ENCODE data around the gene PTPRM.

PTPRM gene

GRCh38 chr18:8207996-8208395 is 640.9 kb downstream of the PTPRM start:
- DNase-seq, result no peak

DNA sequence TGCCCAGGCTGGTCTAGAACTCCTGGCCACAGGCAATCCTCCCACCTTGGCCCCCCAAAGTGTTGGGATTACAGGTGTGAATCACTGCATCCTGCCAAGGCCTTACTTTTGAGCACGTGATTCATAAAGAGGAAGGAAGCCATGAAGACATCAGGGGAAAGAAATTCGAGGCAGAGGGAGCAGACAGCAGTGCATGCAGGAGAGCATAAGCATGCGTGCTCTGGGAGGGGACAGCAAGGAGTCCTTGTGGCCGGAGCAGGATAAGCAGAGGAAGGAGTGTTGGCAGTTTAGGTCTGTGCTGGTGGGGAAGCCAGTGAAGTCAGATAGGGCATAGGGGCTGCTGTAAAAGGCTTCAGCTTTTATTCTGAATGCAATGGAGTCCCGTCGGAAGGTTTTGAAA is 641.6 kb downstream of the PTPRM start:
- no peak for DNase-seq

DNA sequence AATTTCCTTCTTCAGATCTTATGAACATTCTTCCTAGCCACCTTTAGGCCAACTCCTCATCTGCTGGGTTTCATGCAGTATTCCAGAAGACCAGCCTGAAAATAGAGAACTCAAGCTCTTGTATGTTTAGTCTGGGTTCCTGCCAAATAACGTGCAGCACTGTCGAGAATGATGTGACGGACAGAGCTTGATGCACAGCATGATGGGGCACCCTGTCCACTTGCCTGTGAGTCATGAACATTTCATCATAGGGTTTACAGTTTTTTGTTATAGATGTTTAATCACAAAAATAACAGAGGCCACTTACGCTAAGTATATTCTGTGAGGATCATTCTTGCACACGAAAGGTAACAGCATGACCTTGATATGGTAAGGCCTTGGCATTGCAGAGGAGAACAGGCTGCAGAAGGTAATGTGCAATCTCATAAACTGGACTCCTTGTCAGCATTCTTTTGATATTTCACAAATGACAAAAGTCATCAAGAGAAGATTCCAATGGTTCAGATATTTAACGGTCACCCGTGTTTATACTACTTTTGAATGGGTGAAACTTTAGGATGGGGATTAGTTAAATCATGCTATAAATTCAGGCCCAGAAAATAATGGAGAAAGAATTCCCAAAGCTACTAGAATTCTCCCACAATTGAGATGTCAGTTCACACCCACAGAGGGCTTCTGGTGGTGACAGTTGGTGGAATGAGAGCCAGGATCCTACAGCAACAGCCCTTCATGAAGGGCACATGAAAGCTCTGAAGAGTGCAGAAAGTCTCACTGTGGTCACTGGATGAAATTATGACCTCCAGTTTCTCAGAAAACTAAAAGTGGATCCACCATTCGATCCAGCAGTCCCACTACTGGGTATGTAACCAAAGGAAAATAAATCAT is 646.0 kb downstream of the PTPRM start:
- DNase-seq, result no peak

GRCh38 chr18:8215741-8216140 is 648.6 kb downstream of the PTPRM start:
- DNase-seq, result no peak

DNA sequence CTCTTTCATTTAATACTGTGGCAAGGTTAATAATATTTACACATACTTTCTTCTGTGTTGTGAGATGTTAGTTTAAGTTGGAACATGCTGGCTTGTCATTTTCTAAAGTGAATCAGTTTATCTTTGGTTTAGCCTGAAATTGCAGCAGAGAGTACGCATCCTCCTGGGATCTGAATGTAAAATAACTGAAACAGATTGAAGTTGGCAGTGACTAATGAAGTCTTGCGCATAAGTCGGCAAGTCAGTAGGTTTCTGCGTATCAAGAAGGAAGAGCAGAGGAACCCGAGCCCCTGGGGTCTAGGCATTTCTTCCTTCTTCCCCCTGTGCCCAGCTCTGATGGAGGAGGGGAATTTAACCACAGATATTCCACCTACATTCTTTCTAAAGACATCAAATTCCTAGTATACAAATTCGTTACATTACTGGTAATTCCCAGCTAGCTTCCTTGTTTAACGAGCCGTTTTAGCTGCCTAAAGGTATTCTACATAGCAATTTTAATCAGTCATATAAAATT is 650.0 kb downstream of the PTPRM start:
- DNase-seq, result no peak

DNA sequence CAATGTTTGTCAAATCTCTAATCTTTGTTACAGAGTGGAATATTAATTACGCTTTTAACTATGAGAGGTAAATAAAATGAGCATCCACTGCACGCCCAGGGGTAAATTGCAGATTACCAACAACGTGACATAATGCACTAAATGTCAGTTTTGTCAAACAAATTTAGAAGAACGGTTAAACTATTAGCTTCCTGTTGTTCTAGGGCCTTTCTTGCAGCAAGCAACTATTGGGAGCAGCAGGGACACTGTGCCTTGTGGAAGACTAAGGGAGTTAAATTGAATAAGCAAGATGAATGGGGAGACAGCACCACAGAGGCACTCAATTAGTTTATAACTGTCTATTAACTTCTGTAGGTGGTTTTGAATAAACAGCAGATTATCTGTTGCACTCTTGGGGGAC is 651.1 kb downstream of the PTPRM start:
- no peak for DNase-seq

- DNase-seq, result no peak
Measured at GRCh38 chr18:8221452-8221851, 654.3 kb downstream of the PTPRM start.

GRCh38 chr18:8224576-8224975 is 657.5 kb downstream of the PTPRM start:
- no peak for DNase-seq

DNA sequence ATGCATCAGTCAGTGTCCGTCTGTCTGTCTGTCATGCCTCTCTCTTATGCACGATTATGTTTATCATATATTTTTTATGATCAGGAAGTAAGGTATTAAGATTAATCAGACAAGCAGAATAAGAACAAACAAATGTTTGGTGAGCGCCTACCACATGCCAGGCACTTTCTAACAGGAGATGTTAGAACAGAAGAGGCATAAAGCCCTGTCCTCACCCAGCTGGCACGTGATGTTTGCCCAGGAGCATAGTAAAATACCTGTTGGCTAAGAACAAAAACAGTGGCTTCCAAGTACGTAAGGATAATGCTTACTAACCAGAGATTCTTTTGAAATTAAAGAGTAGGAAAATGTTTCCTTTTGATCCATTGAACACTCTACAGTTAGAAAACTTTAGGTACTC is 661.9 kb downstream of the PTPRM start:
- no peak for DNase-seq

GRCh38 chr18:8229787-8230186 is 662.7 kb downstream of the PTPRM start:
- no peak for DNase-seq

DNA sequence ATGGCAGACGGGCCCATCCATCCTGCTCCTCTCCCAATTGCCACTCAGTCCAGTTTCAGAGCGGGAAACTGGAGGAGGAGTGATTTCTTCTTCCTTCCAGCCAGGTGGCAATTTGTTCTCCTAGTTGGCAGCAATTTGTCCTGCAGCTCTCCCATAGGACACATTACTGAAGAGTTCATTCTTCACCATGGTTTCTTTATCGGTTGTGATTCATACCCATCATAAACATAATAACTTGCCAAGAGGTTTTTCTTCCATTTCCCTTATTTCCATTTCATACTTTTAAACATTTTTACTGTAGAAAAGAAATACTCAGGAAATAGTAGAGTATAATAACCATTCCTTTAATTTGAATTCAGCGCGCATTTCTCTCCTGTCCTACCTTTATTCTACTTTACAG is 664.2 kb downstream of the PTPRM start:
- DNase-seq, result no peak

DNA sequence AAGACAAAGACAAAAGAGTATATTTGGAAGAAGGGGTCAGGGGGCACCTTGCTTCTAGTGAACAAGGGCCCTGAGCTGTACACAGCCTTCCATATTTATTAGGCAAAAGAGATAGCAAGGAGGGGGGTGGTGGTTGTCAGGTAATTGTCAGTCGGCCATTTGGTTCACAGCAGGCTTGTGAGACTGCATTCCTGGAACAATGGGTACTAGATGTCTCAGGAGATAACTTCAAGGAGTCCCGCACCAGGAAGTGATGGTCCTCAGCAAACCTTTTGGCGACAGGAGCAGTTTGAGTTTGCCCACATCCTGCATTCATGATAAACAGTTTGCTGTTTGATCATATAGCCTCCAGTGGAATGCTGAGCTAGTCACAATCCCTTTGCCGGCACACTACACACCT is 665.7 kb downstream of the PTPRM start:
- no peak for DNase-seq

GRCh38 chr18:8235894-8236293 is 668.8 kb downstream of the PTPRM start:
- no peak for DNase-seq

- no peak for DNase-seq
Measured at GRCh38 chr18:8238507-8238906, 671.4 kb downstream of the PTPRM start.

GRCh38 chr18:8241731-8242130 is 674.6 kb downstream of the PTPRM start:
- no peak for DNase-seq

DNA sequence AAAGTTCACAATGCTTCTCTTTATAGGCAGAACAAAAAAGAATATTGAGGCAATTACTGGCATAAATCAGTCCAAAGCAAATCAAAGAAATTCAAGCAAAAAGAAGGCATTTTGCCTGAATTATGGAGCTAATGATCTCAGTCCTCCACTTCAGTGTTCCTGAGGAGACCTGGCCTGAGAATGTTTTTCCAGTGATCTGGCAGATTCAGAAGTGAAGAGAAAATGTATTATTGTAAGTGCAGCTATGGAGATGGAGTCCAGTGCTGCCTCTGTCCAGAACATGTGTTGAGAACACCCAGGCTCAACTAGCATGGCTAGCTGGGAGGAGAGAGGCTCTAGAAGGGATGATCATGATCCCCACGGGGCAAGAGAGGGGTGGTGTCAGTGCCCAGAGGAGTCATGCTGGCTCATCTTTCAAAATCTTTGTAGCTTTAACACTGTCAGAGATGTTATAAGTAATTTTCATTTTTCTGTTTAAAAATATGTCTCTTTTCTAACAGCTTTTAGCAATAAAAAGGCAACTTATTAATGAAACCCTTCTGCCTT is 675.1 kb downstream of the PTPRM start:
- no peak for DNase-seq

- DNase-seq, result no peak
Measured at GRCh38 chr18:8247700-8248099, 680.6 kb downstream of the PTPRM start.

GRCh38 chr18:8248576-8248975 is 681.5 kb downstream of the PTPRM start:
- DNase-seq, result no peak

GRCh38 chr18:8249811-8250210 is 682.7 kb downstream of the PTPRM start:
- DNase-seq, result no peak

- no peak for DNase-seq
Measured at GRCh38 chr18:8252371-8252770, 685.3 kb downstream of the PTPRM start.

- DNase-seq, result no peak
Measured at GRCh38 chr18:8253944-8254343, 686.8 kb downstream of the PTPRM start.

DNA sequence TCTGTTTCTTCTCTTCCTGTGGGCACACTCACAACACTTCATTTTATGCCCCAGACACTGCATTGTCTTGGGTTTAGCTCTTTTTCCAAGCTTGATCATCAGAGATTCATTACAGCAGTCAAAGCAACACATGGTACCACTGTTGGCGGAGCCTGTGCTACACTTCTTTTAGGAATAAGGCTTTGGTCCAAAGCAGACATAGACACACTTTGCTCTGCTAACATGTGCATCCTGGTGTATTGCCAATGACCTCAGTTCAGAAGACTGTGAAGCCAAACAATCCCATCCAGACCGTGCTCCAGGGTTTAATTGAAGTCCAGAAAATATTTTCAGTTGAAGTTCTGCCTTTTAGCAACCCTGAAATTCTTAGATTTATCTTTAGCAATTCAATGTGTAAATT is 687.5 kb downstream of the PTPRM start:
- no peak for DNase-seq

DNA sequence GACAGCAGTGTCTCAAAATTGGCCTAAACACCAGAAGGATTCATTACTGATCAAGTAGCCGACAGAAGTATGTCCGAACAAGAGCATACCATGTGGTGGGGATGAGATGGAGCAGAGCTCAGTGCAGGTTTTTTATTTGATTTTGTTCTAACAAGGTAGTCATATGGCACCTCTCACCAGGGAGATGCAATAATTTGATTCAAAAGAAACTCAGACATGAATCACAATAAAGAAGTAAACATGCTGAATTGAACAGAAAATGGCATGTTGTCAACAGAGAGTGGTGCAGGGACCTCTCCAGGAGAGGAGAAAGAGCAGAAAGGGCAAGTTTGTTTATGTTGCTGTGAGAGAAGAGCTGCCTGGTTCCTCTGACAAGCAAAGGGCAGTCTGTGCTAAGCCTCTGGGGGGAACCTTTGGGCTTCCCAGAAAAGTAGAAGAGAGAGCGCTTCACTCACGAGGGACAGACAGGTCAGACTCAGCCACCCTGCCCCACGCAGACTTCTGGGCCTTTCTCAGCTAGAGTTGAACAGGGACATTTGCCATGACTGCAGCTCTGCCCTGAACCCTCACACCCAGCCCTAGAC is 690.8 kb downstream of the PTPRM start:
- DNase-seq, result no peak

DNA sequence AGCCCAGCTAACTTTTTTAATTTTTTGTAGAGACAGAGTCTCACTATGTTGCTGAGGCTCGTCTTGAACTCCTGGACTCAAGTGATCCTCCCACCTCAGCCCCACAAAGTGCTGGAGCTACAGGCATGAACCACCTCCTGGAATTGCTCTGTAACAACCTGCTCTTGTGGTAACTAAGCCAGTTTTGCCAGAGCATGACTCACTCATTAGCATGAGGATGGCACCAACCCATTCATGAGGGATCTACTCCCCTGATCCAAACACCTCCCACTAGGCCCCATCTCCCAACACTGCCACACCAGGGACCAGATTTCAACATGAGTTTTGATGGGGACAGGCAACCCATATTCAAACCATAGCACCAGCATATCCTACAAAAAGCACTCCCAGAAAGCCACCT is 693.2 kb downstream of the PTPRM start:
- no peak for DNase-seq
